AG04449 (cell line): ENCODE results near the gene TOMM7.

Experiments used
- CTCF ChIA-PET: fragments of 350-600 bp; formaldehyde crosslinking; extraction: SDS; loops from one replicate; lab custom pipeline; 2021; ENCODE audit warnings: antibody characterized with exemption; lab: Yijun Ruan, JAX
- POLR2A ChIA-PET: fragments of 400-600, 350-600 bp; formaldehyde crosslinking; extraction: SDS; loops from one replicate; lab custom pipeline; 2020; ENCODE audit warnings: antibody characterized with exemption, inconsistent platforms; lab: Yijun Ruan, JAX
- DNase-seq: peaks from one replicate; pipeline ENCODE4 v3.0.0-alpha.2; 2010; ENCODE audit warnings: low read depth, low spot score
- H3K4me3 ChIP-seq: 2 replicates; pipeline ENCODE4 v1.5.1; 2011; ENCODE audit warnings: low read depth, mild to moderate bottlenecking, control low read depth, low read length
- TF ChIP-seq, protein P1 (sequence below): IDR thresholded peaks from one replicate; pipeline ENCODE4 v1.5.1; 2011; ENCODE audit warnings: mild to moderate bottlenecking, moderate library complexity, low read length, control low read depth, inconsistent platforms; ENCODE audit not compliant: insufficient read depth; ENCODE audit errors: missing control alignments

Gene TOMM7

GRCh38 chr7:22860784-22861482 is 38.3 kb upstream of the TOMM7 start:
- H3K4me3 ChIP-seq, result no peak overlapping the region
- DNase-seq, result no peak
- POLR2A ChIA-PET, result interaction anchor here (1.0 to 1.5 kb wide), 3 partner anchors 15 to 300 kb away, joined by 3 read pairs; no protein-coding TSS in a partner anchor
- TF ChIP-seq, protein P1, sequence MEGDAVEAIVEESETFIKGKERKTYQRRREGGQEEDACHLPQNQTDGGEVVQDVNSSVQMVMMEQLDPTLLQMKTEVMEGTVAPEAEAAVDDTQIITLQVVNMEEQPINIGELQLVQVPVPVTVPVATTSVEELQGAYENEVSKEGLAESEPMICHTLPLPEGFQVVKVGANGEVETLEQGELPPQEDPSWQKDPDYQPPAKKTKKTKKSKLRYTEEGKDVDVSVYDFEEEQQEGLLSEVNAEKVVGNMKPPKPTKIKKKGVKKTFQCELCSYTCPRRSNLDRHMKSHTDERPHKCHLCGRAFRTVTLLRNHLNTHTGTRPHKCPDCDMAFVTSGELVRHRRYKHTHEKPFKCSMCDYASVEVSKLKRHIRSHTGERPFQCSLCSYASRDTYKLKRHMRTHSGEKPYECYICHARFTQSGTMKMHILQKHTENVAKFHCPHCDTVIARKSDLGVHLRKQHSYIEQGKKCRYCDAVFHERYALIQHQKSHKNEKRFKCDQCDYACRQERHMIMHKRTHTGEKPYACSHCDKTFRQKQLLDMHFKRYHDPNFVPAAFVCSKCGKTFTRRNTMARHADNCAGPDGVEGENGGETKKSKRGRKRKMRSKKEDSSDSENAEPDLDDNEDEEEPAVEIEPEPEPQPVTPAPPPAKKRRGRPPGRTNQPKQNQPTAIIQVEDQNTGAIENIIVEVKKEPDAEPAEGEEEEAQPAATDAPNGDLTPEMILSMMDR, result no peak
- CTCF ChIA-PET, result interaction anchor here (0.7 to 4.0 kb wide), 11 partner anchors 9 to 302 kb away, joined by 3 to 22 read pairs (median 4); partner anchors contain the start of gene IL6

DNA sequence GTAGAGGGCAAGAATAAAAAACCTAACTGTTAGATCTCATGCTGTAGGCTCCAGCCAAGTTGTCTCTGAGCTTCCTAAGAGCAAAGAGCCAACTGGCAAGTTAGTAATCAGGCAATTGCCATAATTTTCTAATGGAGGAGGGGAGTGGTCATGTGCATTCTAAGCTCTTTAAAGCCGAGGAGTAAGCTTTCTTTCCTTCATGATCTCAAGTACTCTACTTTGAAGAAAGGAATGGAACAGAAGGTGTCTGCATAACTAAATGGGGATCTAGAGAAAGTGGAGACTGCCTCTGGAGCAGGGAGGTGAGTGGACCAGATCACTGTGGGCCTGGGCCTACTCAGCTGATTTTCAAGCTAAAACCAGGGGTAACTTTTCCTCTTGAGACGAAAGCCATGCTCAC is 37.7 kb upstream of the TOMM7 start:
- no peak overlapping the region for H3K4me3 ChIP-seq
- POLR2A ChIA-PET, result interaction anchor here (1.0 to 1.5 kb wide), 3 partner anchors 14 to 299 kb away, joined by 3 read pairs; no protein-coding TSS in a partner anchor
- TF ChIP-seq, protein P1, result no peak
- CTCF ChIA-PET, result interaction anchor here (0.7 to 4.0 kb wide), 10 partner anchors 10 to 301 kb away, joined by 3 to 22 read pairs (median 4); partner anchors contain the start of gene IL6
- no peak for DNase-seq

DNA sequence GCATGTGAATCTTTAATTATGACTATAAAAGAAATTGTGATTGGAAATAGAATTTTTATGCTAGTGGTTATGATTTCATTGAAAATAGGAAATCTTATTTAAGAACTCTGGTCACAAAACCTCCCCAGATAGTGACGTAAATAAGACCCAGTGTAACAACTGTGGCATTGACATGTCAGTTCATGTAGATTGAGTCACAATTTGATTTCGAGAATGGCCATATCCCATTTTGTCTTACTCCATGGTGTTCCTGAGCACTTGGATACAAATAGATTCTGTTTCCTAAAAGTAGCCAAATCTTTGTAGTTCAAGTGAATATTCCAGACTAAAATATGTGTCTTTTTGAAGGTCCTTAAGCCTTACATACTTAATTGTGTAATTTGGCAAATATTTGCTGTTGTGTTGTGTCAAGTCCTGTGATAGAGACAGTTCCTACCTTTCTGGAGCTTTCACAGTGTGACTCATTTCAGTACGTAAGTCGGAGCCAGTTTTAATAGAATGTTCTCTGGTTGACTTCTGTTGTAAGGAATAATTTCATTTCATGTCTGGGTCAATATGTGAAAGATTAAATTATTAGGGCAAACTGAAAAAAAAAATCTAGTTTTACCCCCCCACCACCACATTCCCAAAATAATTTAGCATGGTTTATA is 37.1 kb upstream of the TOMM7 start:
- TF ChIP-seq, protein P1, result no peak
- POLR2A ChIA-PET, result interaction anchor here (1.5 kb wide), 1 partner anchor 299 kb away, joined by 3 read pairs; no protein-coding TSS in a partner anchor
- CTCF ChIA-PET, result interaction anchor here (0.5 to 4.0 kb wide), 11 partner anchors 11 to 301 kb away, joined by 3 to 22 read pairs (median 4); partner anchors contain the start of gene IL6
- no peak for DNase-seq
- H3K4me3 ChIP-seq, result no peak overlapping the region

DNA sequence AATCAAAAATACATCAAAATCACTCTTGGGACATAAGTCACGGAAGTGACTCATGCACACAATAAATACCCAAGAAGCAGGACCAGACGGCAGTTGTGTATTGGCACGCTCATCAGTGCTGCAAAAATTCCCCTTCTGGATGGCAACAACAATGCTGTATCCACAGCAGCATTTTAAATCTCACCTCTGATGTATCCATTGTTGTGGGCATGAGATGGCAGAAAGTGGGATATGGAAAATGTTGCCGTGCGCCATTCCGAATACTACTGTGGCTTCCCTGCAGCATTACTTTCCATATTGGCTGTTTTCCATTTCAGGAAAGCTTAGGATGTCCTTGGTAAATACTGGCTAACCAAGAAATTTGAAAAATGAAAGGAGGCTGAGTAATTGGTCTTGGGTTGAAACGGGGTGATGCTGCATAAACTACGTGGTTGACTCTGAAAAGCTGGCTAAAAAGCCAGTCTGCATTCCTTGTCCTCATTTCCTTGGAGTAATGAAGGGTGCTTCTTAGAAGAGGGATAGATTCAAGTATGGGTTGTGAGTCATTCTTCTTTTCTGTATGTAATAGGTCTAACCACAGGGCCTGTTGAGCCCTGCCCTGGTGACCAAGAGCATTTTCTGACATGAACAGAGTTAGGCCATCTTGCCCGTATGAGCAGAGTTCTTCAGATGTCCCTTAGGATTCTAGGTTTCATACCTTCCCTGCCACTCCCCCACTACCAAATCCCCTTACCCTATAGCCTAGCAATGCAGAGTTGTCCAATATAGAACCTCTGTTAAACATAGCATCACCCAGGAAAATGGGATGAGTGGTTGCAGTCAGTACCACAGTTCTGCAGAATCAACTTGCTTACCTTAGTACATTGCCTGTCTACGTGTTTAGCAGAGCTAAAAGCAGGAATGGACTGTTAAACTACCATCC is 36.3 kb upstream of the TOMM7 start:
- ChIA-PET CTCF (interaction anchor here (0.5 to 4.0 kb wide), 3 partner anchors 197 to 298 kb away, joined by 3 to 22 read pairs (median 4); no protein-coding TSS in a partner anchor), POLR2A (interaction anchor here (0.7 to 1.0 kb wide), 5 partner anchors 66 to 300 kb away, joined by 3 to 4 read pairs (median 3); no protein-coding TSS in a partner anchor)
- peak; percentile 99 for DNase-seq
- TF ChIP-seq, protein P1, result no peak
- peak overlapping the region; percentile 6; the same call in 1 of the 2 replicates for H3K4me3 ChIP-seq

DNA sequence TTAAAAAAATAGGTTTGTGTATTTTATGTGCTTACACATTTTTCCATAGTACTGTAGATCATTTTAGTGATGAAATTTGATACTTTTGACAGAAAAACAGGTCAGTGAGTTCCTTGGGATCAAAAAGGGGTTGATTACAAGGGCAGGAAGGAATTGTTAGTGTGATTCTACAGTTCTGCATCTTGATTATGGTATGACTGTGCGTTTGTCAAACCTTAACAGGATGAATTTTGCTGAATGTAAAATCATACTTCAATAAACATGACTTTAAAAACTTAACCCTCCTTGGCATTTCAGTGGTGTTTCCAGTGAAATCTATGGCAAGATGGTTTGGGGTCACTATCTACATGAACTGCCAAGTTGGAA is 35.6 kb upstream of the TOMM7 start:
- no peak overlapping the region for H3K4me3 ChIP-seq
- ChIA-PET POLR2A (interaction anchor here (0.9 to 1.3 kb wide), 6 partner anchors 12 to 299 kb away, joined by 3 to 7 read pairs (median 3); no protein-coding TSS in a partner anchor), CTCF (interaction anchor here (4.0 kb wide), 1 partner anchor 198 kb away, joined by 22 read pairs; no protein-coding TSS in a partner anchor)
- TF ChIP-seq, protein P1, result no peak
- no peak for DNase-seq
